GM19099 (cell line): ENCODE measurements around the gene SLIT3.

Experiments
- POLR2A ChIP-seq: IDR thresholded peaks from 3 replicates; pipeline ENCODE4 v1.6.1; 2011; ENCODE audit warnings: low read depth; ENCODE audit not compliant: insufficient read length; ENCODE audit errors: extremely low read depth

Gene SLIT3

DNA sequence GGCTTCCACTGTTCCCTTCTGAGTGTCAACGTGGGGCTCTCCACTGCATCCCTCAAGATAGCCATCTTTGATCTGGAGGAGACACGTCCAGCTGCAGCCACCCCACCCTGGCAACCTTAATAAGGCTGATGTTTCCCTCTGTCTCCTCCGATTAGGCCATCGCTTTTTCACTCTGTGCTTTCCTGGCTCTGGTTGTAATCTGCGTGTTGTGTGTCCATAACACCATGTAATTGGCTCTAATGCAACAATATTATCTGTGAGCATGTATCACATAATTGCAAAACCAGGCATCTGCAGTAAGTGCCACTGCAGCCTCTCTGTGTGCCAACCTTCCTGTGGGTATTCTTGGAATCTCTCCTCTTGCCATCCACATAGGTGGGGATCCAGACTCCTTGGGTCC, 471.9 kb downstream of the SLIT3 start:
- no peak for TF ChIP-seq POLR2A

DNA sequence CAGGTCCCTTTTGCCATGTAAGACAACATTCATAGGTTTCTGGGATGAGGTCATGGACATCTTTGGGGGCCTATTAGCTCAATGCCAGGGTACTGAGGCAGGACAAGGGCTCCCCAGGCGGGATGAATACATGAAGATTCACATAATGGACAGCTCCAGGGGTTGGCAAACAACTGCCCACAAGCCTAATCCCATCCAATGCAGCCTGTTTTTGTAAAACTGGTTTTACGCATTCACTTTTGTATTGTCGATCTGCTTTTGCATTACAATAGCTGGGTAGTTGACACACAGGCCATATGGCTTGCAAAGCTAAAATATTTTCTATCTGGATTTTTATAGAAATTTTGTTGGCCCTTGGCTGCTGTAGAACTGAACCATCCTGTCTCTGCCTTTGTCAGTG, 473.3 kb downstream of the SLIT3 start:
- TF ChIP-seq POLR2A, result no peak

DNA sequence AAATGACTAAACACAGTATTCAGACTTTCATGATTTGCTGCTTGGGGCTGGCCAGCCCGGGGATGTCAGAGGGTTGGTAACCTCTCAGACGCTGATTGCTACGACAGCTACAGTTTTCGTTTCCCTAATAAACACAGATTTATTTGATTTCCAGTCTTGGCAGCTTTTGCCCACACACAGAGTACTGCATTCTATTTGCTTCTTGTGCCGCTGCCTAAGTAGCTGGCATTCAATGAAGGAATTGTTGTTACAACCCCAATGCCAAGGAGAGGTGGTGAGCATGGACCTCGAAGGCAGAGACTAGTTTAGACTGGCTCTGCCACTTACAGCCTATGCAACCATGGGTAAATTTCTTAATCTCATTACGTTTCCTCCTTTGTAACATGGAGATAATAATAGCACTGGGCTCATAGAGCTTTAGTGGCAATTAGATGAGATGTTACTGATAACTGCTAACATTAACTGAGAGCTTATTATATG, 474.7 kb downstream of the SLIT3 start:
- no peak for TF ChIP-seq POLR2A

DNA sequence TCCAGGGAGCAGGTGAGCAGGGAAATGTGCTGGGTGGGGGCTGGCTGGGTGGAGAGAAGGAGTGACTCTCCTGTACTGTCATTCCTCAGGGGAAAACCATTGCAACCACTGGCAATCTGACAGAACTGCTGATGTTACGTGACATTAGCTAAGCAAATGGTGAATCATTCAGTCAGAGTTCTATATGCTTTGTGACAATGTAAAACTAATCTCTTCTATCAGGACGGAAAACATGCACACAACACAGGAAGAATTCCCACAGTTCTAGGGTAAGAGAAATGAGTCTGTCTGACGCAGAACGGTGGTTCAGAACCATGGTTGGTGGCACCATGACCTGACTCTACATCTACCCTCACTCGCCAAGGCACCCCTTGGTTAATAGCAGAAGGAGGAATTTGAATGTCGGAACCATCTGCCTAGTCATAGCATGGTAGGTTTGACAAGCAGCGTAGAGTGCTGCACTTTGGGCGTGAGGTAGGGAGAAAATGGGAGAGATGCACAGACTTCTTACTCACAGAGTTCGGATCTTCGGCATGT, 478.1 kb downstream of the SLIT3 start:
- TF ChIP-seq POLR2A, result no peak

DNA sequence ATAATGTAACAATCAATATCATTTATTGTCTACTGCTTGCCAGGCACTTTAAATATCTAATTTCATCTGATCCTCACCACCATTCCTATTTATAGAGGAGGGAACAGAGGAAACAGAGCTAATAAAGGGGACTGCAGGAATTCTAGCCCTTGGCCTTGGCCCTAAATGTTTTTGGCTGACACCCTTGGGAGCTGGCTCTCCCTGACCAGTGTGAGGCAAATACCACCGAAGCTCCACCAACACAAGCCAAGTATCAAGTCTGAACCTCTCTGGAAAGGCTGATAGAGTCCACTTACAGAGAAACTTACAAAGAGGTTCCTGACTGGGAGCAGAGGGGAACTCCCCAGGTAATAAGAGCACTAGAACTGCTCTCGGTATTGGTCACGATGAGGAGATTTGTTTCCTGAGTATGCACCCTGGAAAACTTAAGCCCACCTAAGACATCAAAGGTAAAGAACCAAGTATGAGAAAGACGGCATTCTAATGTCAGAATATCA, 478.6 kb downstream of the SLIT3 start:
- no peak for TF ChIP-seq POLR2A

DNA sequence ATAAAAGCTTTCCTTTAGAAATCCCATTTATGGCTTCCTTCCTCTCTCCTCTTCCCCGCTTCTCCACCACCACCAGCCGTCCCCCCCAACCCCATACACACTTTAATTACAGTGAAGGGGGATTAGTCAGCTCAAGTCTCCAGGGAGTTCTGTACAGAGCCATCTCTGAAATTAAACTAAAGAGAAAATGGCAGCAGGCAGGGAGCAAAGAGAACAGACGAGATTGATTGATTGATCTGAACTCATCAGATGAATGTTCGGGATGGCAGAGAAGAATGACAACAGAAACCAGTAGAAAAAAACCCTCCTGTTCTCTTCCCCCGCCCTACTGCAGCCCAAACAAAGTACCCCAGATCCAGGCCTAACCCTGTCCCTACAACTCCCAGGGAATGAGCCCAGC, 480.1 kb downstream of the SLIT3 start:
- no peak for TF ChIP-seq POLR2A

DNA sequence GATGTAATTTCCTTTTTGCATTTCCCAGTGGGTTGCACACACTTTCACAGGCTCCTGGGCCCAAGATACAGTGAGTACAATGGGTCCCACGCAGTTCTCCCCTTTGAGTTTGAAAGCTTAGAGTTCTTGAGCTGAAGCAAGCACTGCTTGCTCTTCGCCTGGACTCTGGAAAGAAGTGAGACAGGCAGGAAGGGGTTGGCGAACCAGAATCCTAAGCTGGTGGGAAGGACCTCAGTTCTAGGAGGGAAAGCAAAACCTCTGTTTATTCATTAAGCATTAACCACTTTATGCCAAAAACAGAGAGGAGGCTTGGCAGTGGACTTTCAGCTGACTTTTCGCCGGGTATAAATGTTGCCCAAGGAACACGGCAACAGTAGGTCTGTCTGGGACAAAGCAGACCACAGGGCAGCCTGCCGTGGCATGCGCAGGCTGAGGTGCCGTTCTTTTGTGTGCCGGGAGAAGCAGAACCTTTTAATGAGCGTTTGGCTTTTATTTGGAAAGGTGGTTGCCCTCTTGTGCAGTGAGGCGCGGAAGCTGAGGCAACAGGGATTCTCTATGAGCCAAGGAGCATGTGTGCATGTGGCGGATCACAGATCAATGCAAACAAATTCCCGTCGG, 481.8 kb downstream of the SLIT3 start:
- TF ChIP-seq POLR2A, result no peak

DNA sequence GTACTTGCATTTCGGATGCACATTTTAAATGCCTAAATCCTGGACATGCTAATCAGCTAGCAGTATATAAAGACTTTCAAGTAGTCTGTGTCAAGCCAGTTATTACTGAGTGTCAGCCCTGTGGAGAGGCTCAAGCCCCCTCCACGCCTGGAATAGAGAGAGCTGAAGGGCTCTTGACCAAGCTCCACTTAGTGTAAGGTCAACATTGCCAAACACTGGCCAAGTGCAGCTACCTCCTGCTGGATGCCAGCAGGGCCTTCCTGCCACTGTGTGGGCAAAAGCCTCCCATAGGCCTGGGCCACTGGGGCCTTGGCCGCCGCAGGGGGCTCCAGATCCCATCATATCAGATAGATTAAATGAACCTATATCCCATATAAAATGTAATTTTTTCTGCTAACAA, 482.4 kb downstream of the SLIT3 start:
- TF ChIP-seq POLR2A, result no peak

DNA sequence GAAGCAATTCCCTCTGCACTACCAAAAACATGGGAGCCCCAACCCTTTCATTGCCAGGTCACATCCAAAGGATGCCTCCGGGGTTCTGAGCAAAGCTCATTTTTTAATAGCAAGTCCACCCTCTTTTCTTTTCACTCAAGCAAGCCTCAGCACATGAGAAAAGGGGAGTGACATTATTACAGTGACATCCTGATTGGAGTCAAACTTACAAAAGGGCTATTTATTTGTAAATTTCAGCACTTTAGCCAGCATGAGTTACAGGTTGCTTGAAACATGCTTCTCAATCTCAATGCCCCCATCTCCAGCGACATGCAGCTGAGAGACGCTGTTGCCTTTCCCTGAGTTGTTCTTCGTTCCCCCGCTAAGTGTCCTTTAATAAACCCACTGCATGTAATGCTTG, 483.3 kb downstream of the SLIT3 start:
- no peak for TF ChIP-seq POLR2A

DNA sequence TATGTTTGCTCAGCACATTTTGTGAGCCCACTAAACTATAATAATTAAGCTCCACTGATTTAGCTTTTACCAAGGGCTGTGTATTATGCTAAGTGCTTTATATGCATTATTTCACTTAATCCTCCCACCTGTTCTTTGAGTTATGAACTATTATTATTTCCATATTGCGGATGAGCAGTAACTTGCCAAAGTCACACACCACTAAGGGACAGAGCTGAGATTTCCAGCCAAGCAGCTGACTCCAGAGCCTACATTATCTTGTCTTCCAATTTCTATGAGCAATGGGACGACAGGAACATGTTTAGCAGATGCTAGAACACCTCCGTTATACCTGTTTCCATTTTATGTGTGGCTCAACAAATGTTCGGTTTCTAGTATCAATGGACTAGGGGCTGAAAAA, 484.3 kb downstream of the SLIT3 start:
- TF ChIP-seq POLR2A, result no peak

DNA sequence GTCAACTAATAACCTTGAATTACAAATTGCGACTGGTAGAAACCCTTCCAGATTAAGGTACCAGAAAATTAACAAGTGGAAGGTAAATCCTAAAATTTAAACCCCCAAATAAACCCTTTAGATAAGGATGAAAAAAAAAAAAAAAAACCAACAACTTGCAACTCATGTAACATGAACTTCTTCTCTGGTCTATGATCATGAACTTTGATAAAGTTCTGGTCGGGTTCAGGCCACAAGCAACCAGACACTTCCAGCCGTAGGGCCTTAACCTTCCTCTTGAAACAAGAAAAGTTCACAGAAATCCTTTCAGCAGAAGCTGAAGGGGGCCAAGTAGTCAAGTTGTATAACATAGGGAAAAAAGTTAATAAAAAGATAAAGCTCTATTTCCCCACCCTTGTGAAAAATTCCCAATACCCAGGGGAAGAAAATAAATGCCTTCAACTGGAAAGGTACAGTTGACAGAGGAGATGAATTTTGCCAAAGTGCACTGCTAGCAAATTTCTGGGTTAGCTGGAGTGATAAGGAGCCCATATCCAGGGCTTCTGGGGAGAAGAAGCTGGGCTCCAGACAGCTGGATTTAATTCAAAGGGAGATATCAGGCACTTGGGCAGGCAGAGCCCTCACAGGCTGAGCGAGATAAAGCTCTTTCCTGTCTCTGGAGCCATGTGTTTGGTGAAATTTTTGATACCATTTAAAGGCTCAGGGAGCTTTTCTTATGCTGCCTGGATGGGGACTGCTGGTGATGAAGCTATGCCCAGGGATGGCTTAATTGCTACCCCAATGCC, 487.6 kb downstream of the SLIT3 start:
- no peak for TF ChIP-seq POLR2A

DNA sequence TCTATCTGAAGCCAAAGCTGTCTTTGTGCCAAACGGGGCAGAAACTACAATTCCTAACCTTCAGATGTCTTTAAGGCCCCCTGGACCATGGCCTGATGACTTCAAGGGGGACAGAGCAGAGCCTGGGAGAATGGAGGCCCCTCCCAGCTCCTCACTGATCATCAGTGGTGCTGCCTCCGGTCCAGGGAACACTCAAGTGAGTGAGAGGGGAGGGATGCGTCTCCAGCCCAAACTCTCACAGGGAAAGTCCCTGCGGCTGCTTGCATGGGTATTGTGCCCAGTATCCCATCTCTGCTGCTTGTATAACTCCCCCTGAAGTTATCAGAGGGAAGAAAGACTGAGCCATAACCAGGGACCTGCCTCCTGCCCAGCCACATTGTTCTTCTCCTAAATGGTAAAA, 490.3 kb downstream of the SLIT3 start:
- no peak for TF ChIP-seq POLR2A

DNA sequence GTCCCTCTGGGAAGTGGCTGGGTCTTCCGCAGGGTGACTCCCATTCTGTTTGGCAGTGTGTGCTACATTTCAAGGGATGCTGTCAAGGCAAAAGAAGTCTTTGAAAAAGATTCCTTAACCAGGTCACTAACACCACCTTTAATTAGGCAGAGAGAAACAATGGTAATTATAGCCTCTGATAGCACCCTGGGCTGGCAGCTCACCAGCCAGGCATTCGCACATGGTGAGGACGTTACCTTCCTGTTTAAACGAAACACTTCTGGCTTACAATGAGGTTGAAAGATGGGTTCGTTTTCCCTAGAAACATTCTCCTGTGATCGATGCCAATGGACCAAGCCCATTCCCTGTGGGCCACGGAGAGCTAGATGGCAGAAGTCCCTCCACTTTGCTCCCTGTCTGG, 491.7 kb downstream of the SLIT3 start:
- no peak for TF ChIP-seq POLR2A

DNA sequence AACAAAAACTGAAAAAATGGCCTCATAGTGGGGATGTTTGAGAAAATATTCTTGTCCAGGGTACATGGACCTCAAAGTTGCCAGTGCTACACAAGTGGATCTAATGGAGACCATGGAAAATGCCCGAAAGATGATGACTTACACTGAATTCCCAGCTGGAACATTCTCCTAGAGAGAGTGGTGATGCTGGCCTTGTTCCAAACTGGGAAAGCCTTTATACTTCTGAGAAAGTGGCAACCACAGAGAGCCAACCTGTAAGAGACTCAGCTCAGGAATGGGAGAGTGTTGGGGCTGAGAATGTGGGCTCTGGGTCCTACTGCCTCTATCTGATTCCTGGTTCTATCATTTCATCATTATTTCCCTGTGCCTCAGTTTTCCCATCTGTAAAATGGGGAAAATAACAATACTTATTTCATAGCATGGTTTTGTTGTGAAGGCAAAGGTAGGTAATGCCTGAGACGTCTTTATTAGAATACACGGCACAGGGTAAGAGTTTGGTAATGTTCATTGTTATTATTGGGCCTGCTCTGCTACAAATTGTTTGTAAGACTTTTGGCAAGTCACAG, 492.8 kb downstream of the SLIT3 start:
- no peak for TF ChIP-seq POLR2A

DNA sequence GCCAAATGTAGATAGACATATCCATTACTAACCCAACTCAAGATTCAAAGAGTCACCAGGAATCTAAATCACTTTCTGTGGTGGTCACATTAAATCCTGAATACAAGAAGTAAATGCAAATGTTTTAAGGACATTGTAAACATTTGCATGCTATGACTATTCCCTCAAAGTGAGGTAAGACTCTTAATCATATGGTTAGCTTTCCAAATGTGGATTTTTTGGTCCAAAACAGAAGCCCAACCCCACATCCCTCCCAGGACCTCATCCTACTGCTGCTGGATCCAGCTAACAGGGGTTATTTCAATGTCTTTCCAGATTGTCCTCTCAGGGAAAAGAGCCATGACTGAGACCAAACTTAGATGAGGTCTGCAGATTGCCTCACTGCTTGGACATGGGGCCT, 493.7 kb downstream of the SLIT3 start:
- no peak for TF ChIP-seq POLR2A

DNA sequence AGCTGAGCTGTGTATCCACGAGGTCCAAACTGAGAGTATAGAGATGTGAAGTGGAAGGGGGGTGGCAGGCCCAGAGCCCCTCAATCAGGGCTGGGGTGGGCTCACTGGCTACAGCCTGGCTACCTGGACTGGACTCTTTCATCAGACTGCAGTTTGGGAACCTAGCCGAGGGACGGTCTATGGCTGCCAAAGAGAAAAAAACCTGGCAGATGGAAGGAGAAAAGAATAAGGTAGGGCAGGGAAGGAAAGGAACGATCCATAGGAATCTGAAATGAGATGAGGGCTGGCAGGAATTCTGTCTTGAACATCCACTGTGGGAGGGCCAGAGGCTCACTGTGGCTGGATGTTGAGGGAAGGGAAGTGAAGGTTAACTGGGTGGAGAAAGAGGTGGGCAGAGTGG, 497.4 kb downstream of the SLIT3 start:
- no peak for TF ChIP-seq POLR2A
